Mucosa of rectum (tissue), 2 donors: ENCODE measurements around the gene CORO2B.
A peak's percentile ranks its signal among the peaks of the same experiment; 100 is the strongest.

Experiments
- H3K27ac ChIP-seq, 2 donors: one replicate each; pipeline ENCODE4 v1.7.0; 2013; ENCODE audit warnings: inconsistent platforms in 2 of 2, low read depth in 2 of 2, low read length in 2 of 2
- H3K27me3 ChIP-seq, 2 donors: one replicate each; pipeline ENCODE4 v1.7.0; 2013; ENCODE audit warnings: low read length in 2 of 2; ENCODE audit not compliant: control insufficient read depth in 2 of 2, insufficient read depth in 2 of 2
- H3K36me3 ChIP-seq, 2 donors: one replicate each; pipeline ENCODE4 v1.7.0; 2013; ENCODE audit warnings: low read length in 2 of 2; ENCODE audit not compliant: control insufficient read depth in 2 of 2, insufficient read depth in 2 of 2
- H3K4me1 ChIP-seq, 2 donors: one replicate each; pipeline ENCODE4 v1.7.0; 2013; ENCODE audit warnings: low read length in 2 of 2, mild to moderate bottlenecking in 1 of 2; ENCODE audit not compliant: control insufficient read depth in 2 of 2, insufficient read depth in 2 of 2
- H3K4me3 ChIP-seq, 2 donors: one replicate each; pipeline ENCODE4 v1.7.0; 2013; ENCODE audit warnings: low read length in 2 of 2
- H3K9ac ChIP-seq, 2 donors: one replicate each; pipeline ENCODE4 v1.7.0; 2013; ENCODE audit warnings: low read length in 2 of 2, low read depth in 1 of 2, mild to moderate bottlenecking in 1 of 2
- H3K9me3 ChIP-seq, 2 donors: one replicate each; pipeline ENCODE4 v1.7.0; 2013; ENCODE audit warnings: low read length in 2 of 2; ENCODE audit not compliant: control insufficient read depth in 2 of 2
- donor health status: healthy.
- donor health status: Normal muscosa, but diverticular disease.

CORO2B gene

GRCh38 chr15:68730471-68730919, 151.7 kb downstream of the CORO2B start:
- Histone ChIP-seq H3K9ac (no peak overlapping the region), H3K36me3 (no peaks in the 10 kb centered on the region), H3K27me3 (no peaks in the 10 kb centered on the region), H3K9me3 (no peaks in the 10 kb centered on the region), H3K27ac (peak overlapping the region in 1 of 2 donors; percentile 22), H3K4me3 (no peak overlapping the region), H3K4me1 (peaks cover 2 to 8% of the 10 kb centered on the region in 2 donors)

- no peaks in the 10 kb centered on the region for H3K36me3 ChIP-seq
- no peak overlapping the region for H3K9ac ChIP-seq
- H3K4me3 ChIP-seq: no peak overlapping the region
- peaks cover 2 to 8% of the 10 kb centered on the region in 2 donors for H3K4me1 ChIP-seq
- no peaks in the 10 kb centered on the region for H3K9me3 ChIP-seq
- no peak overlapping the region for H3K27ac ChIP-seq
- no peaks in the 10 kb centered on the region for H3K27me3 ChIP-seq
These were observed 152.4 kb downstream of the CORO2B start for GRCh38 chr15:68730976-68731897.

- Histone ChIP-seq H3K9ac (no peak overlapping the region), H3K27me3 (no peaks in the 10 kb centered on the region), H3K4me3 (no peak overlapping the region), H3K9me3 (no peaks in the 10 kb centered on the region), H3K4me1 (peaks cover 2 to 8% of the 10 kb centered on the region in 2 donors), H3K36me3 (no peaks in the 10 kb centered on the region), H3K27ac (no peak overlapping the region)
These were observed 153.7 kb downstream of the CORO2B start for GRCh38 chr15:68732451-68732850.

GRCh38 chr15:68733666-68734065, 154.9 kb downstream of the CORO2B start:
- H3K9me3 ChIP-seq: no peaks in the 10 kb centered on the region
- no peaks in the 10 kb centered on the region for H3K27me3 ChIP-seq
- no peak overlapping the region for H3K9ac ChIP-seq
- peaks cover 2 to 8% of the 10 kb centered on the region in 2 donors for H3K4me1 ChIP-seq
- no peak overlapping the region for H3K27ac ChIP-seq
- no peaks in the 10 kb centered on the region for H3K36me3 ChIP-seq
- H3K4me3 ChIP-seq: no peak overlapping the region

- Histone ChIP-seq H3K9ac (no peak overlapping the region), H3K4me3 (no peak overlapping the region), H3K27me3 (no peaks in the 10 kb centered on the region), H3K4me1 (peaks cover 2 to 8% of the 10 kb centered on the region in 2 donors), H3K36me3 (no peaks in the 10 kb centered on the region), H3K9me3 (no peaks in the 10 kb centered on the region), H3K27ac (no peak overlapping the region)
These were observed 155.6 kb downstream of the CORO2B start for GRCh38 chr15:68734352-68734751.

GRCh38 chr15:68734881-68735280, 156.1 kb downstream of the CORO2B start:
- Histone ChIP-seq H3K4me3 (no peak overlapping the region), H3K9ac (no peak overlapping the region), H3K9me3 (no peaks in the 10 kb centered on the region), H3K36me3 (no peaks in the 10 kb centered on the region), H3K4me1 (peaks cover 2 to 8% of the 10 kb centered on the region in 2 donors), H3K27ac (no peak overlapping the region), H3K27me3 (no peaks in the 10 kb centered on the region)

GRCh38 chr15:68735610-68736009, 156.8 kb downstream of the CORO2B start:
- Histone ChIP-seq H3K27ac (no peak overlapping the region), H3K27me3 (peaks cover 0 to 2% of the 10 kb centered on the region in 2 donors), H3K4me3 (no peak overlapping the region), H3K9ac (no peak overlapping the region), H3K9me3 (no peaks in the 10 kb centered on the region), H3K36me3 (no peaks in the 10 kb centered on the region), H3K4me1 (peaks cover 2 to 6% of the 10 kb centered on the region in 2 donors)

GRCh38 chr15:68739390-68740080, 160.7 kb downstream of the CORO2B start:
- H3K27me3 ChIP-seq: peaks cover 0 to 2% of the 10 kb centered on the region in 2 donors
- H3K9me3 ChIP-seq: no peaks in the 10 kb centered on the region
- H3K36me3 ChIP-seq: no peaks in the 10 kb centered on the region
- H3K4me1 ChIP-seq: no peaks in the 10 kb centered on the region
- no peak overlapping the region for H3K9ac ChIP-seq
- no peak overlapping the region for H3K27ac ChIP-seq
- H3K4me3 ChIP-seq: no peak overlapping the region

- H3K9ac ChIP-seq: no peak overlapping the region
- H3K36me3 ChIP-seq: no peaks in the 10 kb centered on the region
- H3K27me3 ChIP-seq: peaks cover 0 to 2% of the 10 kb centered on the region in 2 donors
- no peak overlapping the region for H3K4me3 ChIP-seq
- no peak overlapping the region for H3K27ac ChIP-seq
- H3K4me1 ChIP-seq: no peaks in the 10 kb centered on the region
- H3K9me3 ChIP-seq: no peaks in the 10 kb centered on the region
These were observed 164.5 kb downstream of the CORO2B start for GRCh38 chr15:68743256-68743655.

GRCh38 chr15:68749365-68749764, 170.6 kb downstream of the CORO2B start:
- no peaks in the 10 kb centered on the region for H3K36me3 ChIP-seq
- H3K9me3 ChIP-seq: no peaks in the 10 kb centered on the region
- no peak overlapping the region for H3K9ac ChIP-seq
- no peaks in the 10 kb centered on the region for H3K27me3 ChIP-seq
- H3K4me1 ChIP-seq: no peaks in the 10 kb centered on the region
- no peak overlapping the region for H3K4me3 ChIP-seq
- no peak overlapping the region for H3K27ac ChIP-seq
